GM20431 (cell line): Measurements from ENCODE around the gene ZFAND2A.
"Not testable (repeated sequence)": the region's sequence is repeated elsewhere in the genome, so short reads cannot be mapped to it uniquely, and the experiment has no call there.

Experiments used
- in situ Hi-C: fragments of 300-500 bp; cut with MseI, MboI; formaldehyde crosslinking; loops from one replicate; pipeline ENCODE4 v1.15.0; 2020; ENCODE audit warnings: low sequenced_read_pairs; ENCODE audit not compliant: unreplicated experiment

ZFAND2A gene

GRCh38 chr7:1155818-1156781 lies 3.9 kb downstream of the ZFAND2A start:
- in situ Hi-C loops, result loop anchor here (25.0 kb wide), 1 partner anchor 169 kb away; the partner anchor contains the start of genes COX19 and CYP2W1

GRCh38 chr7:1154172-1154739 lies 5.7 kb downstream of the ZFAND2A start:
- in situ Hi-C loops, result loop anchor here (25.0 kb wide), 1 partner anchor 167 kb away; the partner anchor contains the start of genes COX19 and CYP2W1

- in situ Hi-C loops, result loop anchor here (25.0 kb wide), 1 partner anchor 165 kb away; the partner anchor contains the start of genes COX19 and CYP2W1
These were observed 7.5 kb downstream of the ZFAND2A start for GRCh38 chr7:1152492-1152891.

GRCh38 chr7:1151653-1152425 lies 8.2 kb downstream of the ZFAND2A start:
- in situ Hi-C loops, result loop anchor here (25.0 kb wide), 1 partner anchor 165 kb away; the partner anchor contains the start of genes COX19 and CYP2W1

GRCh38 chr7:1151156-1151555 lies 8.8 kb downstream of the ZFAND2A start:
- in situ Hi-C loops, result loop anchor here (25.0 kb wide), 1 partner anchor 164 kb away; the partner anchor contains the start of genes COX19 and CYP2W1

GRCh38 chr7:1150400-1151002 lies 9.5 kb downstream of the ZFAND2A start:
- in situ Hi-C loops, result loop anchor here (25.0 kb wide), 1 partner anchor 163 kb away; the partner anchor contains the start of genes COX19 and CYP2W1

DNA sequence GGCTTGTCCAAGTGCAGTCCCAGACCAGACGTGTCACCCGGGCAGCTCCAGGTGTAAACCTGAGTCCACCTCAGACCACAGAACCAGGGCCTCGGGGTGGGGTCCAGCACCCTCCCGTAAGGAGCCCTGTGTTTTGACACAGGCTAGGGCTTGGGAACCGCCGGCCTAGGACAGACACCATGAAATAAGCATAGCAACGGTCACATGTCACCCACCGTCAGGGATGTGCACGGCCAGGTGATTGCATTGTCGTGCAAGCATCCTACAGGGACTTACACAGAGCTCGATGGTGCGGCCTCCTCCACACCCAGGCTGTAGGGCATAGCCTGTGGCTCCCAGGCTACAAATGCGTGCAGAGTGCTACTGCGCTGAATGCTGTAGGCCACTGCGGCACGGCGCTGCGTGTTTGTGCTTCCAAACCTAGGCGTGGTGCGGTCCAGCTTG lies 10.6 kb downstream of the ZFAND2A start:
- in situ Hi-C loops, result no loop called here

DNA sequence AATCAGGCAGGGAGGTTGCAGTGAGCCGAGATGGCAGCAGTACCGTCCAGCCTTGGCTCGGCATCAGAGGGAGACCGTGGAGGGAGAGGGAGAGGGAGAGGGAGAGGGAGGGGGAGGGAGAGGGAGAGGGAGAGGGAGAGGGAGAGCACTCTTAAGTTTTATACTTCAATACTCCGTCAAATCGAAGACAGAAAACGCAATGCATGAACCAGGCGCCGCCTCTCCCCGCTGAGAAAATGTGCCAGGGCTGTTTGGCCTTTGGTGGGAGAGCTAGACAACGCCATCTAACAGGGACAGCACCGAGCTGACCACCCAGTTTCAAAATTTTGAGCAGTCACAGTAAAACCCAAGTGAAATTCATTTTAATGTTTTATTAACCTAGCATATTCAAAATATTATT lies 12.1 kb downstream of the ZFAND2A start:
- in situ Hi-C loops, result not testable (repeated sequence)

DNA sequence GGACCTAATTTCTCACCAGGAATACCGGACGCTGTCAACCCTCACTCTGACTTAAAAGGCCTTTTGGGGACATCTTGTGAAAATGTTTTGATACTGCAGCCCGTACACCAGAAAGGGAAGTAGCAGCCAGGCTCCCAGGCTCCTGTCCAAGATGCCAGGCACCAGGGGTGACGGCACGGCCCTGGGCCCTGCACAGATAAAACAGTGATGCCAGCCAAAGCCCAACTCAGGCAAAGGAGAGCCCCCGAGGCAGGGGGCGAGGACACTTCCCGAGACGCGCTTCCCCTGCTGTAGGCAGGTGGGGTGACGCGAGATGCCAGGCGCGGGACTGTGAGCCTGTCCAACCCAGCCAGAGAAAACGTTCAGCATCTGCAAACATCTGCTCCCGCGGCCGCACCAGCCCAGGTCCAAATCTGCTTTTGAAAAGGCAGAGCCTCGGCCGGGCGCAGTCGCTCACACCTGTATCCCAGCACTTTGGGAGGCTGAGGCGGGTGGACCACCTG lies 15.7 kb downstream of the ZFAND2A start:
- in situ Hi-C loops, result no loop called here

GRCh38 chr7:1143031-1143430 lies 17.0 kb downstream of the ZFAND2A start:
- in situ Hi-C loops, result not testable (repeated sequence)

GRCh38 chr7:1142051-1142635 lies 17.9 kb downstream of the ZFAND2A start:
- in situ Hi-C loops, result no loop called here

DNA sequence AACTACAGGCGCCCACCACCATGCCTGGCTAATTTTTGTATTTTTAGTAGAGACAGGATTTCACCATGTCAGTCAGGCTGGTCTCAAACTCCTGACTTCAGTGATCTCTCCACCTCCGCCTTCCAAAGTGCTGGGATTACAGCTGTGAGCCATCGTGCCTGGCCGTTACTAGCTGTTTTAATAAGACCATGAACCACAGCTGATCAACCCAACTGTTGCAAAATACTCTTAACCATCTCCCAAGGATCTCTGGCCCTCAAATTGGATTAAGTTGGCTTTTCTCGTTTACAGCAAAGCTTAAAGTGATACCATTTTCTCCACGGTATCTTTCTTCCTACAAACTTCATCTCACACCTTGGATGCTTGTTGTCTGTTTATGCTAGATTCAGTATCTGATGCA lies 18.3 kb downstream of the ZFAND2A start:
- in situ Hi-C loops, result no loop called here

GRCh38 chr7:1140476-1141104 lies 19.4 kb downstream of the ZFAND2A start:
- in situ Hi-C loops, result no loop called here

GRCh38 chr7:1137517-1138167 lies 22.4 kb downstream of the ZFAND2A start:
- in situ Hi-C loops, result no loop called here

GRCh38 chr7:1136841-1137516 lies 23.0 kb downstream of the ZFAND2A start:
- in situ Hi-C loops, result no loop called here

DNA sequence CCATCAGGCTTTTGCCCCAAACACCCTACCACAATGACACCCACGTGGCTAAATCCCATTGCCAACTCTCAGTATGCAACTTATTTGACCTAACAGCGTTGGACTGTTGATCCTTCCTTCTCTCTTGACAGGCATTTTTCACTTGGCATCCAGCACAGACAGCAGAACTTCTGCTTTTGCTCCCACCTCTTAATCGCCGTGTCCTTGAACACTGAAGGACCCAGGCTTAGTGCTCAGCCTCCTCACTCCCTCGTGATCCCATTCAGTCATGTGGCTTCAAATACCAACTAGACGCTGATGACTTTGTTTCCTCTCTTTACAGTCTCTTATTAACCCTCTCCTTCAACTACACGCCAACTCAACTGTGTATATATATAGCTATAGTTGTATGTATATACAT lies 25.0 kb downstream of the ZFAND2A start:
- in situ Hi-C loops, result no loop called here

- in situ Hi-C loops, result no loop called here
These were observed 28.3 kb downstream of the ZFAND2A start for GRCh38 chr7:1131471-1132265.
